Left lung (tissue), 10 donors: ENCODE results near the gene TNFAIP8L3. TPM values are rescaled to one million over a fixed set of nuclear protein-coding genes. Genes with fewer than 3 reads are reported as not detected.

Source experiments
- ATAC-seq: fragments of 200-7000 bp; cut with Tn5 transposase; one replicate; pipeline ENCODE4 v1.9.1; 2020; ENCODE audit warnings: moderate library complexity
- DNase-seq, 4 donors: peaks; one replicate each; pipeline ENCODE4 v3.0.0-alpha.2; 2013 to 2020
- H3K27ac ChIP-seq, 2 donors: fragments of 200-600 bp; sonication (generic) in 1 of 2; one replicate each; pipeline versions ENCODE4 v1.5.0 to v1.8.0; 2020 to 2021
- H3K27me3 ChIP-seq, 2 donors: fragments of 200-600 bp; sonication (generic) in 1 of 2; one replicate each; pipeline versions ENCODE4 v1.5.0 to v1.8.0; 2020 to 2021
- H3K36me3 ChIP-seq, 2 donors: fragments of 200-600 bp; sonication (generic) in 1 of 2; one replicate each; pipeline versions ENCODE4 v1.5.0 to v1.8.0; 2020 to 2021
- H3K4me1 ChIP-seq, 2 donors: fragments of 200-600 bp; one replicate each; pipeline ENCODE4 v1.8.0; 2021
- H3K4me3 ChIP-seq, 2 donors: fragments of 200-600 bp; sonication (generic) in 1 of 2; one replicate each; pipeline versions ENCODE4 v1.5.0 to v1.8.0; 2020 to 2021; ENCODE audit warnings: mild to moderate bottlenecking in 1 of 2
- H3K9me3 ChIP-seq, 2 donors: fragments of 200-600 bp; sonication (generic) in 1 of 2; one replicate each; pipeline versions ENCODE4 v1.5.0 to v1.8.0; 2020 to 2021
- intact Hi-C, 2 donors: fragments of 100-400 bp; cut with DNase I; formaldehyde crosslinking; loops; one replicate each; pipeline versions ENCODE4 v1.11.2 to v1.14.2; 2022
- polyA plus RNA-seq, 6 donors: library from polyadenylated mRNA; unstranded; fragments of 120-200 nt; gene quantifications; one replicate each; pipeline ENCODE4 v1.2.1, GENCODE V29; 2013; ENCODE audit not compliant: insufficient read length in 6 of 6
- total RNA-seq, 2 donors: library from RNA; stranded (reverse); fragmentation: NEBNext Ultra II Directional; extraction: Animal tissue kit (Norgen Biotek cat#: 25700); gene quantifications; one replicate each; pipeline ENCODE4 v1.2.1, GENCODE V29; 2021
- TF ChIP-seq, protein P1 (sequence below), 2 donors: fragments of 200-600 bp; sonication (generic) in 1 of 2; IDR thresholded peaks; one replicate each; pipeline versions ENCODE4 v1.5.0 to v1.8.0; 2021; ENCODE audit warnings: antibody characterized with exemption in 2 of 2
- donor health status: DM: no; HTN: yes; CAD: no.
- donor health status: DM: no; HTN: no; CAD: no.

The TNFAIP8L3 gene
- total and polyA plus RNA-seq, 8 donors, result 3.0 to 25.0 (median 4.4) TPM

DNA sequence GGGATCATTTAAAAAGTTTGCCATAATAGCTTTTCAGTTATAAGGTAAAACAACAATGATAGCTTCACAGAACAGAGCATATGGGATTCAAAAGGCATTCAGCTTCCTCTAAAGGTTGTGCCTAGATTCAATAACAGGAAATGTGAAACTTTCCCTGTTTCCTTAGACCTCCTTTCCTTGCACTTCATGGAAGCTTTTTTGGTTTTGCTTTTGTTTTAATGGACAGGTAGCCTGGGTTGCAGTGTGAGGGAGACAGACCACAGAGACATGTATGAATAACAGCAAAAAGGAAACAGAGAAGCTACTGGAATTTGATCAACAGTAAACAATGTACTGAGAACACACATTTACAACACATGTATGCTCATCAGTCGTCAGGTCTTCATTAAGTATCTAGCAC lies 2.3 kb upstream of the TNFAIP8L3 start:
- H3K4me3 ChIP-seq, result no peak overlapping the region
- TF ChIP-seq, protein P1, sequence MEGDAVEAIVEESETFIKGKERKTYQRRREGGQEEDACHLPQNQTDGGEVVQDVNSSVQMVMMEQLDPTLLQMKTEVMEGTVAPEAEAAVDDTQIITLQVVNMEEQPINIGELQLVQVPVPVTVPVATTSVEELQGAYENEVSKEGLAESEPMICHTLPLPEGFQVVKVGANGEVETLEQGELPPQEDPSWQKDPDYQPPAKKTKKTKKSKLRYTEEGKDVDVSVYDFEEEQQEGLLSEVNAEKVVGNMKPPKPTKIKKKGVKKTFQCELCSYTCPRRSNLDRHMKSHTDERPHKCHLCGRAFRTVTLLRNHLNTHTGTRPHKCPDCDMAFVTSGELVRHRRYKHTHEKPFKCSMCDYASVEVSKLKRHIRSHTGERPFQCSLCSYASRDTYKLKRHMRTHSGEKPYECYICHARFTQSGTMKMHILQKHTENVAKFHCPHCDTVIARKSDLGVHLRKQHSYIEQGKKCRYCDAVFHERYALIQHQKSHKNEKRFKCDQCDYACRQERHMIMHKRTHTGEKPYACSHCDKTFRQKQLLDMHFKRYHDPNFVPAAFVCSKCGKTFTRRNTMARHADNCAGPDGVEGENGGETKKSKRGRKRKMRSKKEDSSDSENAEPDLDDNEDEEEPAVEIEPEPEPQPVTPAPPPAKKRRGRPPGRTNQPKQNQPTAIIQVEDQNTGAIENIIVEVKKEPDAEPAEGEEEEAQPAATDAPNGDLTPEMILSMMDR (IDR thresholded peaks at IDR 0.05), result no peak
- ATAC-seq (no peak), DNase-seq (no peak)
- H3K9me3 ChIP-seq, result no peaks in the 10 kb centered on the region
- H3K27ac ChIP-seq, result no peak overlapping the region
- H3K4me1 ChIP-seq, result peaks cover 0 to 31% of the 10 kb centered on the region in 2 donors
- intact Hi-C loops, result no loop called here
- peaks cover 20 to 88% of the 10 kb centered on the region in 2 donors for H3K27me3 ChIP-seq
- no peaks in the 10 kb centered on the region for H3K36me3 ChIP-seq

DNA sequence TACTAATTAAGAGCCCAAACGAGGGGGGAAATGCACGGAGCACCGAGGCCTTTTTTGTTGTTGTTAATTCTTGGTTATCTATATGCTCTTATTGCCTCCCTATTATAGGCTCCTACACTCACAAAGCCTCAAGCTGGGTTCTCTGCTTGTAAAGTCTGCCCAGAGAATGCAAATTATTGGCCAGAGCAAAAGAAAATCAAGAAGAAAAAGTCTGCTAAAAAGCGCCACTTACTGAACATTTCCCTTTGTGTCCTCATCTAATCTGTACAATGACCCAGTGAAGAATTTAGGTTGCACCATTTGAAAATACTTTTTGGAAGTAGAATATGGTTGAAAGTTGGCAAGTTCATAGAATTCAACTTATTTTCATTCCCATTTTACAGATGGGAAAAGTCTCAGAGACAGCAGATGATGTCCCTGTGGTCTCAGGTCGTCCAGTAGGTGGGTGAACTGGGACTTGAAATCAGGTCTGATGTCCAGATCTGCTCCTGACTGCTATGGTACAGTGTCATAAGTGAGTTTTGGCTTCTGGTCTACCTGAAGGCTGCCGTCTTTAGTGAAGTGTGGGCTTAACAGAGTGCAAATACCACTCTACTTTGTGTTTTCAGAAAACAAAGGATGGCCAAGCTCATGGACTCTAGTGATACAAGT lies 1.1 kb upstream of the TNFAIP8L3 start:
- Histone ChIP-seq H3K4me3 (no peak overlapping the region), H3K27ac (no peak overlapping the region), H3K27me3 (peaks cover 20 to 93% of the 10 kb centered on the region in 2 donors), H3K4me1 (peaks cover 0 to 31% of the 10 kb centered on the region in 2 donors), H3K9me3 (no peaks in the 10 kb centered on the region), H3K36me3 (no peaks in the 10 kb centered on the region)
- intact Hi-C loops, result no loop called here
- DNase-seq (no peak), ATAC-seq (no peak)
- TF ChIP-seq, protein P1 (IDR thresholded peaks at IDR 0.05), result no peak

DNA sequence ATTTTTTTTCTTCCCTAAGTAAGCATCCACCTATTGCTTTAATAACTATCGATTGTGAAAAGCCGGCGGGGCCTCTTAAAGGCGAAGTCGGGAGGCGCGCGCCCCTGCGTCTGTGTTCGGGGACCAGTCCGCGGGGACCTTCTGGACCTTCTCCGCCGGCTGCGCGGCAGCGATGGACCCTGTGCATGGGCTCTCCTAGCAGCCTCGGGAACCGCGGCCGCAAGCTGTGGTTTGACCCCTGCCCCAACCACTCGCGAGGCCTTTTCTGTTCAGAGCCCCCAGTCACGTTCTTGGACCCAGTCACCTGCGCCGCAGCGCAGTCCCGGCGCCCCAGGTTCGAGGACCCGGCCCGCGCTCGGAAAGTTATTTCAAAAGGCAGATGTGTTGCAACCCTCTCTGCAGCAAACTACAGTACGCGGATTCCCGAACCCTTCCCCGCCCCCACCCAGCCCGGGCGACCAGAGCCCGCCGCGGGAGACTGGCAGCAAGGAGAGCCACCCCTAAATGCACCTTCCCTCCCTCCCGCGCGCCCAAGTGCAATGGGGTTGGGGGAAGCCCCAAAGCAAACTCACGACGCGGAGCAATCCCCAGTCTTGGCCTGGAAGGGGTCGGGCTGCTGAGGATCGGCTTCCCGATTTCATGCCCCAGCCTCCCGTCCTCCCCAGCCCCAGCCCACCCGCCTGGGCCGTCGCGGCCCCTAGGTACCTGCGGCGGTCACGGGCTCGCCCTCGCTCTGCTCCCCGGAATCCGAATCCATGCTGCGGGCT lies 684 bp downstream of the TNFAIP8L3 start:
- Histone ChIP-seq H3K4me3 (peak overlapping the region; percentile 44 to 50), H3K9me3 (no peaks in the 10 kb centered on the region), H3K36me3 (no peaks in the 10 kb centered on the region), H3K27me3 (peaks cover 20 to 95% of the 10 kb centered on the region in 2 donors), H3K27ac (peak overlapping the region in 1 of 2 donors; percentile 18), H3K4me1 (peaks cover 0 to 31% of the 10 kb centered on the region in 2 donors)
- intact Hi-C loops, result no loop called here
- TF ChIP-seq, protein P1 (IDR thresholded peaks at IDR 0.05), result no peak
- ATAC-seq, result peak; percentile 50
- peak in 2 of 4 donors; percentile 47 to 82 for DNase-seq

DNA sequence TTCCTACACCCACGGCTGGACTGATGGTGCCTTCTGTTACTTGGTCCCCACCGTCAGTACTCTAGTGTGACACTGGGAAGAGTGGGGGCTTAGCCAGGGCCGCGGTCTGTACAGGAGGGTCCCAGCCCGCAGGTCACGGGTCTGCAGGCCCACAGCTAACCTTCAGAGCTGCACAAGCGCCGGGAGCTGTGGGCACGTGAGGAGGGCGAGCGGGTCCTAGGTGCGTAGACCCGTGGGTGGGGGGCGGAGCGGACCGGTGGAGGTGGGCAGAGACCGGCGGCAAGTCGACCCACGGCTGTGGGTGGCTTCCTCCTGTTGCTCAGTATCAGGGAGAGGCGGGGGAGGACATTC lies 1.2 kb downstream of the TNFAIP8L3 start:
- ATAC-seq (peak; percentile 4), DNase-seq (no peak)
- H3K36me3 ChIP-seq, result no peaks in the 10 kb centered on the region
- TF ChIP-seq, protein P1 (IDR thresholded peaks at IDR 0.05), result no peak
- H3K27me3 ChIP-seq, result peaks cover 17 to 96% of the 10 kb centered on the region in 2 donors
- H3K4me3 ChIP-seq, result peak overlapping the region; percentile 44 to 50
- intact Hi-C loops, result no loop called here
- H3K4me1 ChIP-seq, result peaks cover 0 to 31% of the 10 kb centered on the region in 2 donors
- H3K9me3 ChIP-seq, result no peaks in the 10 kb centered on the region
- peak overlapping the region in 1 of 2 donors; percentile 18 for H3K27ac ChIP-seq

DNA sequence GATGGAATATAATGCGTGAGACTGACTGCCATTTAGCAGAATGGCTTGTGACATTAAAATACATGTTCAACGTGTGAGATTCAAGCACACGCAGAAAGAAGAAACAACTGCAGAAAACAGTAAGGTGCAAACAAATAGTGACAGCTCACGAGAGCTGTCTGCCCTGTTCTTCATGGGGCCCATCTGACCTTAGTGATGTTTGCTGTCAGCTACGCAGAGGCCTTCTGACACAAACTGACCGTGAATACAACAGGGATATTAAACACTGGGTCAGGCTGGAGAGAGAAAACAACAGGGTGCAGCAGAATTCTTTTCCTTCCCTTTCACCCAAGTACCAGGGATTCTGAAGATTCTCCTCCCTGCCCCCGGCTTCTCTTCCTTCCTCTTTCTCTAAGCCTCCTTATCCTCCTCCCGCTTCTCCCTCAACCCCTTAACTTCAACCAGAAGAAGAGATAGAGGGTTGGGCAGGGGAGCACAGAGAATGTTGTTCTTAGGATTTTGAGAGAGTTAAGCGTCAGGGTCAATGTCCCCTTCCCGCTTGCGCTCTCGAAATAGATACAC lies 2.1 kb downstream of the TNFAIP8L3 start:
- no peaks in the 10 kb centered on the region for H3K36me3 ChIP-seq
- intact Hi-C loops, result no loop called here
- peak overlapping the region in 1 of 2 donors; percentile 50 for H3K4me3 ChIP-seq
- H3K27ac ChIP-seq, result no peak overlapping the region
- peaks cover 0 to 31% of the 10 kb centered on the region in 2 donors for H3K4me1 ChIP-seq
- TF ChIP-seq, protein P1 (IDR thresholded peaks at IDR 0.05), result no peak
- H3K27me3 ChIP-seq, result peaks cover 17 to 91% of the 10 kb centered on the region in 2 donors
- ATAC-seq, result no peak
- DNase-seq, result no peak
- H3K9me3 ChIP-seq, result no peaks in the 10 kb centered on the region
